IPS-NIHi11 (cell line): ENCODE results near the gene RXRA.

Source experiments
- DNase-seq: peaks from one replicate; pipeline ENCODE4 v3.0.0; 2012; ENCODE audit warnings: mixed read lengths, low spot score

Gene RXRA

GRCh38 chr9:134472256-134472655 is 146.0 kb downstream of the RXRA start:
- no peak for DNase-seq

- DNase-seq: no peak
Observed at GRCh38 chr9:134473141-134474054, 147.1 kb downstream of the RXRA start.

- no peak for DNase-seq
Observed at GRCh38 chr9:134474055-134474370, 147.8 kb downstream of the RXRA start.

GRCh38 chr9:134475011-134475790 is 148.9 kb downstream of the RXRA start:
- DNase-seq: no peak

GRCh38 chr9:134476272-134476941 is 150.2 kb downstream of the RXRA start:
- no peak for DNase-seq

- DNase-seq: no peak
Observed at GRCh38 chr9:134476942-134477335, 150.7 kb downstream of the RXRA start.

GRCh38 chr9:134477342-134477925 is 151.2 kb downstream of the RXRA start:
- DNase-seq: no peak

GRCh38 chr9:134477927-134478326 is 151.7 kb downstream of the RXRA start:
- DNase-seq: no peak

- DNase-seq: no peak
Observed at GRCh38 chr9:134481762-134482161, 155.5 kb downstream of the RXRA start.

GRCh38 chr9:134482226-134482625 is 156.0 kb downstream of the RXRA start:
- no peak for DNase-seq

GRCh38 chr9:134483361-134484184 is 157.3 kb downstream of the RXRA start:
- no peak for DNase-seq

GRCh38 chr9:134484479-134484878 is 158.2 kb downstream of the RXRA start:
- no peak for DNase-seq

- DNase-seq: no peak
Observed at GRCh38 chr9:134485653-134486052, 159.4 kb downstream of the RXRA start.

GRCh38 chr9:134486143-134486591 is 159.9 kb downstream of the RXRA start:
- no peak for DNase-seq

GRCh38 chr9:134486596-134486995 is 160.3 kb downstream of the RXRA start:
- DNase-seq: no peak
